Activated CD4-positive, alpha-beta T cell treated with anti-CD3 and anti-CD28 coated beads, Interleukin-10, Interleukin-2, amounts not matched to agents 100 ng/mL and 50 ng/mL, durations not matched to agents 16 hours and 8 hours (primary cell): ENCODE data around the gene TSPAN18.
A peak's percentile ranks its signal among the peaks of the same experiment; 100 is the strongest.

Experiments
- DNase-seq: peaks from one replicate; pipeline ENCODE4 v3.0.0-alpha.2; 2020

The TSPAN18 gene

DNA sequence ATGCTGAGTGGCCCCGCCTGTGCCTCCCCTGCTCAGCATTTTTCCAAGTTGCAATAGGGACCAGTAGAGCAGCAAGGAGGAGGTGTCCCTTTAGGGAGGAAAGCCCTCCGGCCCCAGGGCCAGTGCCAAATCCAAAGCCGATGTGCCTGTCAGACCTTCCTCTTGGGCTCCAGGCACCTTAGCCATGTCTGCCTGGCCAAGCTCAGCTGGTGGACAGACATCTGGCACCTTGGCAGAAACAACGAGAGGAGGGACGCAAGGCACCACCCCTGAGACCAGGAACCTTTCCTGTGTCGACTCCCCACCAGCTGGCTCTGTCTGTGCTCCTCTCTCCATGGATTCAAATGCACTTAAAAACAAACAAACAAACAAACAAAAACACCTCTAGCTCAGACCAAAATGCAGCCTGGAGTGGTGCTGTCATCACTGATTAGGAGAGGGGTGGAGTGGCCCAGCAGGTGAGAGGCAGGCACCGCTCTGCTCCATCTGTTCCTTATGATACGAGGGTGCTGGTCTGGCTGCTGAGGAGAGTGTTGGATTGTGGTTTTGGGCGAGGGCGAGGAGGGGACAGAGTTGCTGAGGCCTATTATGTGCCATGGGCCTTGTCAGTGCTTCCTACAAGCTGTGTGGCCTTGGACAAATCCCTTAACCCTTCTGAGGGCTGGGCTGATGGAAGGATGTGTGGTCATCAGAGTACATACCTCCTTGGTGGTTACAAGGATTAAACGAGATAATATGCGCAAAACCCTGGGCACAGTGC lies 177.7 kb downstream of the TSPAN18 start:
- no peak for DNase-seq

DNA sequence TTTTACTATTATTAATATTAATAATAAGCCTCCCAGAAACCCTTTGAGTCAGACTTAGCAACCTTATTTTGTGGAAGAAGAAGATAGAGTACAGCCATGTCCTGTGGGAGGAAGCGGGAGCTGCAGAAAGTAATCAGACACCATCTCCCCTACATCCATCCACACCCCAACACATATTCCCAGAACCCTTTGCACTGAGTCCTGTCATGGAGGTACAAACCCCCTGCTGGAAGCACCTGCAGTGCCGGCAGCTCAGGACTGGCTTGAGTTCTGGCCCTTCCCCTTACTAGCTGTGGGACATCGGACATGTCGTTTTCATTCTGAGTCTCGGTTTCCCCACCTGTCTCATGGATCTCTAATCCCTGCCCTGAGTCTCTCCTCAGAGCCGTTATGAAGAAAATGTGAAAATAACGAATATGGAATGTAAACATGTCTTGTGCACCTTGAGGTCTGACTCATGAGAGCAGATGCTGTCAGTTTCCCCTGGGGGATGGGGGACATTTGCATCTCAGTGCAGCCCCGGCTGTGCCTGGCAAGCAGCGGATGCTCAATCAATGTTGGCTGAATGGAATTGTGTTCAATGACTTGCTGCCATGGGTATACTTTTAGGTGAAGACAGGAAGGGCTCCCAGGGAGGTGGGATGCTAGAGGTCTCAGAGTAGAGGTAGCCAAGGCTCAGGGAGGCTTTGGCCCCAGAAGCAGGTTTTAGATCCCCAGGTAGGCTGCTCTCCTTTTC lies 178.5 kb downstream of the TSPAN18 start:
- no peak for DNase-seq

DNA sequence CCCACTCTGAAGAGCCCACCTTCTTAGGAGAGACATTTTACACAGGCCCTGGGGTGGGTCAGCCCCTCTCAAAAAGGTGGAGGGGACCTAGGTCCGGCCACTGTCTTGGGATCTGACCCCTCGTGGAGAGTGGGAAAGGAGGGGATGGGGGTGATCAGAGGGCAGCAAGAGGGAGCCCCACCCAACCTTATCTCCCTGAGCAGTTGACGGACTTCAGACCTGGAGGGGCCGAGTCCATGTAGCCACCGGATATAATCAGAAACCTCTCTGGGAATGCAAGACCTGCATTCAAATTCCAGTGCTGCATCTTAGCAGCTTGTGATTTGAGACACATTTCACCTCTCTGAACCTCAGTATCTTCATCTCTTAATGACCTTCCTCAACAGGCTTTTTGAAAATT lies 179.9 kb downstream of the TSPAN18 start:
- no peak for DNase-seq

DNA sequence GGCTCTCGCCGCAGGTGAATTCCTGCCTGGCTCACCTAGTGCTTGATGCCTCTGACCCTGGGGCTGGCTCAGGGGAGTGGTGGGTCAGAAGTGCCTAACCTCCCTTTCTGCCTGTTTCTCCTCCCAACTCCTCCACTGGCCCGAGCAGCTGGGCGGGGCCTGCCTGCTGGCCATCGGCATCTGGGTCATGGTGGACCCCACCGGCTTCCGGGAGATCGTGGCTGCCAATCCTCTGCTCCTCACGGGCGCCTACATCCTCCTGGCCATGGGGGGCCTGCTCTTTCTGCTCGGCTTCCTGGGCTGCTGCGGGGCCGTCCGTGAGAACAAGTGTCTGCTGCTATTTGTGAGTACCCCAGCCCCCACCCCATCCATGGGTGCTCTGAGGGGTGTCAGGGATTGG lies 182.8 kb downstream of the TSPAN18 start:
- DNase-seq = no peak

DNA sequence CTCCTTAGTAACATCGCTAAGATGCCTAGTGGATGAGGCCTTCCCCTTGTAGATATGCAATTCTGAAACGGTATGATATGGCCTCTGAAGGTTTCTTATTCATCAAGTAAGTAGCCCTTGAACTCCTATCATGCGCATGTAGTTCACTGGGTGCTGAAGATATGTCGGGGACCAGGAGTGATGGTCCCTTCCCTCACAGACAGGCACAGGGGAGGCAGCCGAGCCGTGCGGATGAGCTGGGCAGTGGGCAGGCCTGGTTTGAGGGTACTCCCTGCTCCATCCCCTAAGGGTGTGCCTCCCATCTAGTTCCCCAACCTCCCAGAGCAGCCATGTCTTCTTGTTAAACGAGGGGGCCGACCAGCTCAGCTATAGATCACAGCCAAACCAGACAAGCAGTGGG lies 183.8 kb downstream of the TSPAN18 start:
- no peak for DNase-seq

- DNase-seq = peak; percentile 83
Observed at GRCh38 chr11:44911029-44911814, 184.5 kb downstream of the TSPAN18 start.

DNA sequence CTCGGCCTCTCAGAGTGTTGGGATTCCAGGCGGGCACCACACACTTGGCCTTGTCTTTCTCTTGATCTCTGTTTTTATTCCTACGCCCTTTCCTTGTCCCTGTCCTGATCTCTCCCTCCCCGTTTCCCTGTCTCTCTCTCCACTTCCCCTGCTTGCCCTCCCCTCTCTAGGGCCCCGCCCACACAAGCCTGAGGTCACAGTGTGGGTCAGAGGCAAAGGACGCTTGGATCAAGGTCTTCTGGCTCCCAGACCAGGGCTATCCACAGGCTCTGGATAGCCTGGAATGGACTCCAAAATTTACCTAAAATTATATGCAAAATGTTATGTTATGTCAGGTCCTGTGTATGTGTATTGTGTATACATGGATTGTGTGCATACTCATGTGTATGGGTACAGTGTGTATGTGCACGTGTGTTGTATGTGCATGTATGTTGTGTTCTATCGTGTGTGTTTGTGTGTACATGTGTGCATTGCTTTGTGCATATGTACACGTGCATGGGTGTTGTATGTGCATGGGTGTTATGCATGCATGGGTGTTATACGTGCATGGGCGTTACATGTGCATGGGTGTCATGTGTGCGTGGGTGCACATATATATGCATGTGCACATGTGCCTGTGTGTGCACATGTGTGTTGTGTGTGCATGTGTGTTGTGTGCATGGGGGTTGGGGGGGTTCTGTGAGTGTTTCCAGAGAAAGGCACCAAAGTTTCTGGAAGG lies 185.7 kb downstream of the TSPAN18 start:
- DNase-seq = no peak

DNA sequence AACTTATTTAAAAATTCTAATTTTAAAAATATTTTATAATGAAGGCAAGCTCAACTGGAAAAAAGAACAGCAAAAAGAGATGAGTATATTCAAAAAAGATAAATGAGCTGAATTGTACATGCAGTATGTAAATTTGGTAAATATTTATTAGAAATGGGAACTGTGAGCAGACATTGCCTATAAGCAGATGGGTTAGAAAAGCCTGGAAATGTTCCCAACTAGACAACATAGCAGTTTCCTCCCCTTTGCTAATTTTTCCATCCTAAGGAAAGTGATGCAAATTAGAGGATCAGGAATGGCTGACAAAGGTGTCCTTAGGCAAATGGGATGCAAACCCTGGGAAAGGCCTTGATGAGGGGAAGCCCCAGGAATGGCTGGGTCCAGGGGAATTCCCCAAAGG lies 186.7 kb downstream of the TSPAN18 start:
- DNase-seq = no peak

GRCh38 chr11:44914105-44914504 lies 187.3 kb downstream of the TSPAN18 start:
- DNase-seq = no peak

- DNase-seq = no peak
Observed at GRCh38 chr11:44915004-44915403, 188.2 kb downstream of the TSPAN18 start.

DNA sequence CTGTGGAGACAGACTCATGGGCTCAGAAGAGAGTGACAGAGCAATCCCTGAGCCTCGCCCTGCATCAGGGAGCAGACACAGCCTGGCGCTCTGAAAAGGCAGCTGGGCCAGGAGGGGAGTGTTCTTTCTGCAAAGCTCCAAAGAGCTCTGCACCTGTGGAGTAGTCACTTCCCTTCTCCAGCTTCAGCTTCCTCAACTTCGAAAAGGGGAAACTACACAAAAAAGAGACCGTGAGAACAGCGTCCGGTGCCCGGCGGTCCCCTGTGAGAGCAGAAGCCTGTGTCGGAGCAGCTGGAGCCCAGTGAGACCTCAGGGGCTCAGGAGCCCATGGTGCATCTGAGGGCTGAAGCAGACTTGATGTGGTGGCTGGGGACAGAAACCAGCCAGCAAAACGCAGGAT lies 188.9 kb downstream of the TSPAN18 start:
- DNase-seq = no peak

DNA sequence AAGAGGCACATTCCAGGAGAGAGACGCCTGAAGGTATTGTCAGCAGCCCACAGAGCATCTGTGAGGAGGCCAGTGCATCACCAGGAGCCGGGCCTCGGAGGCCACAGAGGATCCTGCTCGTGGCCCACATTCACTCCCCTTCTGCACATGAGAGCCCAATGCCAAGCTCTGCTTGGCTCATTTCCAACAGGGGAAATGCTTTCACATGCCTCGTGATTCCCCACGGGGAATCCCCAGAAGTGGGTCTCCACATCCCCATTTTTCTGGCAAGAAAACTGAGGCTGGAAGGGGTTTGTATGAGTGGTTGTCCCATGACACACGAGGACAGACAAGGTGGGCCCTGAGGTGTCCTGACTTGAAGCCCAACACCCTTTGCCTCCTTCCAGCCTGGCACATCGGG lies 189.6 kb downstream of the TSPAN18 start:
- DNase-seq = no peak

- DNase-seq = no peak
Observed at GRCh38 chr11:44916801-44917385, 190.1 kb downstream of the TSPAN18 start.

- DNase-seq = no peak
Observed at GRCh38 chr11:44917741-44918140, 191.0 kb downstream of the TSPAN18 start.

- DNase-seq = no peak
Observed at GRCh38 chr11:44920451-44920850, 193.7 kb downstream of the TSPAN18 start.

DNA sequence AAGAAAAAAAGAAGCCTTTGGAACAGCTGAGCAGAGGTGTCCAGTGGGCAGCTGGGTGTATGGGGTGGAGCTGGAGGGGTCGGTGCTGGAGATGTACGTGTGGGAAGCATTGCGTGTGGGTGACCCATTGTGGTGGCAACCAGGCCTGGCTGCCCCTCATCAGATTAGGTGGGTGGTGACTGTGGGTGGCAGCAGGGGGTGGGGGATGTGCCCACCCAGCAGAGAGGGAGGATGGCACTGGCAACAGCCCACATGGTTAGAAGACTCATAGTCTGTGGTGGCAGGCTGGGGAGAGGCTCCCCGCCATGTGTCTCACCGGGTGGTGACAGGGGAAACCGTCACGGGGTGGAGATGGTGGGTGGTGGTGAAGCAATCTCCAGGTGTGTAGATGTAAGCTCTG lies 196.4 kb downstream of the TSPAN18 start:
- no peak for DNase-seq

DNA sequence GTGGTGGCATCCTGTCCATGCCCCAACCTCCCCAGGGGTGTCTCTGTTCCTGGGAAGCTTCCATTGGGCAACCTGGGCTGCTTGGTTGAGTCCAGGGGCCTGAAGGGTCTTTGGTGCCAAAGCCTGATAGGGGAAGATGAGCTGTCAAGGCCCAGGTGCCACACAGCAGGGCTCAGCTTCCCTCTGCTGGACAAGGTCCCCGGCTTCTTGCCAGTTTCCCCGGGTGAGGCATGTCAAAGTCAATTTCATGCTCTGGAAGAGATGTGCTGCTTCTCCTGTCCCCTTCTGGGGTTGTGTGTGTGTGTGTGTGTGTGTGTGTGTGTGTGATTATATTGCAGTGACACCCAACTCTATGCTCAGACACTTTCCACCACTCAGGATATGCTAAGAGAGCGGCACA lies 197.0 kb downstream of the TSPAN18 start:
- DNase-seq = no peak

GRCh38 chr11:44926036-44926435 lies 199.3 kb downstream of the TSPAN18 start:
- no peak for DNase-seq

DNA sequence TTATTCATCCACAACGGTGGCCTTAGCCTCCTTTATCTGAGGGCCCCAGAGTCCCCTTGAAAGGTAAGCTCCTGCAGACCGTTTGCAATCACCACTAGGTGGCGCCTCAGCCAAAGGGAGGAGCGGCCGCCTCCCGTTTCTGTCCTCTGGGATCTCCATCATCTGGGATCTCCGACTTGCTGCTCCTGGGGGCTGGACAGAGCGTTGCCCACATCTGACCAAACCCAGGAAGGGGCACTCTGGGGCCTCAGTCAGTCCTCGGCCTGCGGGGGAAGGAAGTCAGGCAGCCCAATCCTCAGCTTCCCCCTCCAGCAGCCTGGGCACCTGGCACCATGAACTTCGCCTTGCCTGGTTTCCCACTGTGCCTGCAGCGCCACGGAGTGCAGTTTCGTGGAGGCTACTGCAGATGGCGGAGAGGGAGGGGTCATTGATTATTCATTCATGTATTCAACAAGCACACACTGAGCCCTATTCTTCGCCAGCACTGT lies 200.5 kb downstream of the TSPAN18 start:
- DNase-seq = peak; percentile 62

GRCh38 chr11:44928144-44928543 lies 201.4 kb downstream of the TSPAN18 start:
- no peak for DNase-seq

DNA sequence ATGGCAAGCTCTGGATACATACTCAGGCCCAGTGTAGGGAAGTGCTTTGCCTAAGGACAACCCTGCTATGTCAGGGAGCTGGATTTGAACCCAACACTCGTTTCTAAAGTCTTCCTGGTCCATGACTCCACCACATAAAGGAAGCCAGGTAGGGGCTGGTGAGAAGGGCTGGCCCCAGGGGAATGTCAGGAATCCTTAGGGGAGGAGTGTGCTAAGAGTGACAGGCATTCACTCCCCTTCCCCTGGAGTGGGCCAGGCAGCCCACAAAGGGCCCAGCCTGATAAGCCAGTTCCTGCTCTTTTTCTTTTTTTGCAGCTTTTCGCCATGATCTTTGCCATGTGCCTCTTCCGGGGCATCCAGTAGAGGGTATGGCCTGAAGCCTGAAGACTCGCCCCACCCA lies 202.1 kb downstream of the TSPAN18 start:
- no peak for DNase-seq

- DNase-seq = no peak
Observed at GRCh38 chr11:44930588-44931302, 204.0 kb downstream of the TSPAN18 start.
